Chondrocyte (in vitro differentiated cells): Measurements from ENCODE around the gene FXYD2. TPM values are rescaled to one million over a fixed set of nuclear protein-coding genes. Genes with fewer than 3 reads are reported as not detected.

ENCODE experiments used
- DNase-seq: peaks from one replicate; pipeline ENCODE4 v3.0.0; 2021; ENCODE audit warnings: mixed read lengths, low spot score
- H3K27ac Mint-ChIP-seq: one replicate; pipeline ENCODE4 v1.8.0; 2021; ENCODE audit warnings: mild to moderate bottlenecking, moderate library complexity, mixed read lengths; ENCODE audit not compliant: unreplicated experiment
- H3K27me3 Mint-ChIP-seq: 2 replicates; pipeline ENCODE4 v1.8.0; 2021; ENCODE audit warnings: low read depth, mixed read lengths
- H3K36me3 Mint-ChIP-seq: 2 replicates; pipeline ENCODE4 v1.8.0; 2021; ENCODE audit warnings: low read depth, mixed read lengths
- H3K4me1 Mint-ChIP-seq: 2 replicates; pipeline ENCODE4 v1.8.0; 2021; ENCODE audit warnings: low read depth, mild to moderate bottlenecking, mixed read lengths
- H3K4me3 Mint-ChIP-seq: one replicate; pipeline ENCODE4 v1.8.0; 2021; ENCODE audit warnings: mild to moderate bottlenecking, moderate library complexity, mixed read lengths; ENCODE audit not compliant: unreplicated experiment
- H3K9me3 Mint-ChIP-seq: 2 replicates; pipeline ENCODE4 v1.8.0; 2021; ENCODE audit warnings: low read depth, mixed read lengths
- CTCF ChIP-seq: fragments of 200-600 bp; sonication (generic); IDR thresholded peaks from 2 replicates; pipeline ENCODE4 v1.5.0; 2021; ENCODE audit warnings: antibody characterized with exemption, mild to moderate bottlenecking, moderate library complexity
- total RNA-seq: library from RNA; stranded (reverse); gene quantifications from 3 replicates; pipeline ENCODE4 v1.2.1, GENCODE V29; 2021

The FXYD2 gene
- total RNA-seq, 1 donor from 2014 or later: not detected

GRCh38 chr11:117871160-117871559 is 46.6 kb upstream of the FXYD2 start:
- Mint-ChIP-seq H3K36me3 (no peaks in the 10 kb centered on the region), H3K27ac (no peak overlapping the region), H3K27me3 (peaks cover 28% of the 10 kb centered on the region), H3K4me1 (peaks cover 8% of the 10 kb centered on the region), H3K9me3 (no peaks in the 10 kb centered on the region), H3K4me3 (no peak overlapping the region)
- no peak for TF ChIP-seq CTCF
- DNase-seq: no peak

GRCh38 chr11:117870103-117870952 is 45.8 kb upstream of the FXYD2 start:
- peaks cover 4% of the 10 kb centered on the region for H3K4me1 Mint-ChIP-seq
- no peak overlapping the region for H3K4me3 Mint-ChIP-seq
- H3K27ac Mint-ChIP-seq: no peak overlapping the region
- H3K36me3 Mint-ChIP-seq: no peaks in the 10 kb centered on the region
- H3K27me3 Mint-ChIP-seq: peaks cover 25% of the 10 kb centered on the region
- DNase-seq: no peak
- no peak for TF ChIP-seq CTCF
- H3K9me3 Mint-ChIP-seq: no peaks in the 10 kb centered on the region

- no peak for TF ChIP-seq CTCF
- Mint-ChIP-seq H3K27ac (no peak overlapping the region), H3K27me3 (peaks cover 20% of the 10 kb centered on the region), H3K4me1 (no peaks in the 10 kb centered on the region), H3K4me3 (no peak overlapping the region), H3K9me3 (no peaks in the 10 kb centered on the region), H3K36me3 (no peaks in the 10 kb centered on the region)
- no peak for DNase-seq
Observed at GRCh38 chr11:117869604-117870003, 45.1 kb upstream of the FXYD2 start.

- Mint-ChIP-seq H3K4me3 (no peak overlapping the region), H3K9me3 (no peaks in the 10 kb centered on the region)
Observed at GRCh38 chr11:117868815-117869561, 44.4 kb upstream of the FXYD2 start.

More at GRCh38 chr11:117868815-117869561, 44.4 kb upstream of the FXYD2 start:
- no peaks in the 10 kb centered on the region for H3K36me3 Mint-ChIP-seq
- peaks cover 15% of the 10 kb centered on the region for H3K27me3 Mint-ChIP-seq
- no peak overlapping the region for H3K27ac Mint-ChIP-seq
- TF ChIP-seq CTCF: no peak
- no peak for DNase-seq
- H3K4me1 Mint-ChIP-seq: no peaks in the 10 kb centered on the region
